K562 (cell line): ENCODE data around the gene RIC8B. TPM values are rescaled to one million over a fixed set of nuclear protein-coding genes. Genes with fewer than 3 reads are reported as not detected.
A peak's percentile ranks its signal among the peaks of the same experiment; 100 is the strongest.

Experiments used
- ATF7 ChIP-seq: fragments of 450-650 bp; IDR thresholded peaks from 2 replicates; pipeline ENCODE4 v1.7.1; 2014; ENCODE audit warnings: mild to moderate bottlenecking, moderate library complexity
- C11orf30 ChIP-seq: fragments of 450-650 bp; IDR thresholded peaks from 2 replicates; pipeline ENCODE4 v1.6.1; 2016; ENCODE audit warnings: low read depth, mild to moderate bottlenecking
- CBFA2T3 ChIP-seq: fragments of 450-650 bp; IDR thresholded peaks from 2 replicates; pipeline ENCODE4 v1.6.1; 2017
- DPF2 ChIP-seq: fragments of 450-650 bp; IDR thresholded peaks from 2 replicates; pipeline ENCODE4 v1.6.1; 2016
- EP300 ChIP-seq: IDR thresholded peaks from 2 replicates; pipeline ENCODE4 v1.6.1; 2012; ENCODE audit warnings: low read length, improper control_type of control experiment
- EP400 ChIP-seq: fragments of 450-650 bp; IDR thresholded peaks from 2 replicates; pipeline ENCODE4 v1.6.1; 2017; ENCODE audit warnings: antibody characterized with exemption, mild to moderate bottlenecking, moderate library complexity
- FOXJ2 ChIP-seq: fragments of 200-800 bp; sonication (Bioruptor generic); IDR thresholded peaks from 2 replicates; pipeline ENCODE4 v1.6.1; 2016; ENCODE audit warnings: missing genetic modification characterization, missing compliant biosample characterization
- GATAD2B ChIP-seq: fragments of 450-650 bp; IDR thresholded peaks from 2 replicates; pipeline ENCODE4 v1.6.1; 2017; ENCODE audit warnings: mild to moderate bottlenecking, borderline replicate concordance
- HMBOX1 ChIP-seq: sonication (generic); IDR thresholded peaks from 2 replicates; pipeline ENCODE4 v1.6.1; 2016
- HNRNPK ChIP-seq: fragments of 200-400 bp; formaldehyde crosslinking; IDR thresholded peaks from one replicate; pipeline ENCODE4 v1.6.1; 2018; ENCODE audit warnings: mild to moderate bottlenecking, low read depth, low read length; ENCODE audit not compliant: poor library complexity, severe bottlenecking
- JUN ChIP-seq, 2 experiments: sonication (generic) in 1 of 2; formaldehyde crosslinking in 1 of 2; IDR thresholded peaks; 2 replicates each; pipeline versions ENCODE4 v1.6.1 to v1.8.0; 2012 to 2022; ENCODE audit warnings: borderline replicate concordance in 2 of 2, mild to moderate bottlenecking in 2 of 2, improper control_type of control experiment in 1 of 2, low read depth in 1 of 2, low read length in 1 of 2, missing genetic modification reagents in 1 of 2
- JUND ChIP-seq, 2 experiments: IDR thresholded peaks; 2 replicates in 1 of 2; 3 replicates in 1 of 2; pipeline ENCODE4 v1.6.1; 2011; ENCODE audit warnings: borderline replicate concordance in 2 of 2, low read depth in 2 of 2, low read length in 2 of 2, improper control_type of control experiment in 1 of 2, missing biosample characterization in 1 of 2, missing genetic modification characterization in 1 of 2, missing genetic modification reagents in 1 of 2
- KDM5B ChIP-seq: fragments of 200-600 bp; sonication (generic); IDR thresholded peaks from 2 replicates; pipeline ENCODE4 v1.6.1; 2012; ENCODE audit warnings: low read depth, mild to moderate bottlenecking, moderate library complexity, low read length, control low read depth, inconsistent platforms; ENCODE audit not compliant: insufficient replicate concordance
- KLF6 ChIP-seq: fragments of 250-450 bp; sonication (Bioruptor Pico); IDR thresholded peaks from 2 replicates; pipeline ENCODE4 v1.4.0; 2020; ENCODE audit warnings: mild to moderate bottlenecking, moderate library complexity, borderline replicate concordance
- L3MBTL2 ChIP-seq: fragments of 450-650 bp; IDR thresholded peaks from 2 replicates; pipeline ENCODE4 v1.6.1; 2016; ENCODE audit warnings: mild to moderate bottlenecking, moderate library complexity
- LCOR ChIP-seq: sonication (generic); formaldehyde crosslinking; IDR thresholded peaks from 2 replicates; pipeline ENCODE4 v1.8.0; 2022; ENCODE audit warnings: mild to moderate bottlenecking, missing genetic modification reagents
- MAFF ChIP-seq: IDR thresholded peaks from 2 replicates; pipeline ENCODE4 v1.6.1; 2012; ENCODE audit warnings: low read length, improper control_type of control experiment
- MAFG ChIP-seq: fragments of 450-650 bp; conservative IDR thresholded peaks from 2 replicates; pipeline ENCODE4 v1.6.1; 2016; ENCODE audit warnings: missing genetic modification characterization, missing compliant biosample characterization
- MEF2A ChIP-seq: IDR thresholded peaks from 2 replicates; pipeline ENCODE4 v1.6.1; 2011; ENCODE audit warnings: low read depth, mild to moderate bottlenecking, low read length, moderate library complexity; ENCODE audit not compliant: control insufficient read depth
- MTA3 ChIP-seq: fragments of 450-650 bp; formaldehyde crosslinking; IDR thresholded peaks from 2 replicates; pipeline ENCODE4 v1.6.1; 2017; ENCODE audit warnings: mild to moderate bottlenecking, borderline replicate concordance
- NR3C1 ChIP-seq: sonication (generic); formaldehyde crosslinking; IDR thresholded peaks from 2 replicates; pipeline ENCODE4 v1.8.1; 2022; ENCODE audit warnings: missing genetic modification reagents
- POLR2A ChIP-seq: fragments of 450-650 bp; conservative IDR thresholded peaks from 2 replicates; pipeline ENCODE4 v1.6.1; 2016
- RBM17 ChIP-seq: fragments of 200-400 bp; formaldehyde crosslinking; IDR thresholded peaks from 2 replicates; pipeline ENCODE4 v1.6.1; 2017; ENCODE audit warnings: low read depth, mild to moderate bottlenecking, low read length, borderline replicate concordance
- SMARCE1 ChIP-seq: fragments of 450-650 bp; IDR thresholded peaks from 2 replicates; pipeline ENCODE4 v1.7.1; 2016; ENCODE audit warnings: mild to moderate bottlenecking
- TEAD4 ChIP-seq, 2 experiments: sonication (generic) in 1 of 2; formaldehyde crosslinking in 1 of 2; IDR thresholded peaks; 2 replicates each; pipeline versions ENCODE4 v1.6.1 to v1.8.0; 2012 to 2022; ENCODE audit warnings: borderline replicate concordance in 1 of 2, inconsistent platforms in 1 of 2, low read length in 1 of 2, mild to moderate bottlenecking in 1 of 2, missing genetic modification reagents in 1 of 2
- TRIM24 ChIP-seq, 2 experiments: fragments of 450-650 bp; IDR thresholded peaks; 2 replicates each; pipeline ENCODE4 v1.6.1; 2016
- ZNF316 ChIP-seq: fragments of 450-650 bp; IDR thresholded peaks from 2 replicates; pipeline ENCODE4 v1.6.1; 2016
- ZNF398 ChIP-seq: fragments of 250-450 bp; sonication (Bioruptor Pico); IDR thresholded peaks from 2 replicates; pipeline ENCODE4 v1.8.0; 2021; ENCODE audit warnings: moderate library complexity, mild to moderate bottlenecking, inconsistent platforms
- polyA plus RNA-seq, 8 experiments: library from polyadenylated mRNA; depleted of rRNA in 4 of 8; stranded (reverse) in 5 of 8; unstranded in 3 of 8; fragments of >200 nt; fragmentation: Nextera tagmentation in 2 of 8; fragmentation: Illumina TruSeq in 1 of 8; extraction: Ambion mirVana in 2 of 8; extraction: Trizol in 1 of 8; gene quantifications; 2 replicates each; pipeline versions ENCODE4 v1.2.1 to v1.2.3, GENCODE V29; 2011 to 2014; ENCODE audit warnings: inconsistent platforms in 1 of 8, missing spikeins in 1 of 8
- total RNA-seq, 7 experiments: library from RNA; depleted of rRNA in 6 of 7; stranded (reverse); fragments of >200 nt in 6 of 7; fragmentation: Illumina TruSeq in 2 of 7; extraction: Trizol in 2 of 7; gene quantifications; 2 replicates each; pipeline versions ENCODE4 v1.2.1 to v1.2.3, GENCODE V29; 2011 to 2021; ENCODE audit warnings: low replicate concordance in 1 of 7

RIC8B gene
- total and polyA plus RNA-seq, 9 of the 15 experiments (the other 6 are each of a cell fraction or from before 2014, with no cell fraction given): 0.92 to 8.1 (median 4.8) TPM

- peak; percentile 94 for TF ChIP-seq ZNF316
- TF ChIP-seq RBM17: no peak
- TF ChIP-seq LCOR (CRISPR knock-in tag): 0 out of 2 replicates have a peak, but pooled peaks have one; percentile 27
- TF ChIP-seq EP300: peak; percentile 31; the same call in 1 of the 2 replicates
- TF ChIP-seq SMARCE1: peak; percentile 69
- TF ChIP-seq KDM5B: no peak
- peak; percentile 82 for TF ChIP-seq DPF2
- peak; percentile 94 for TF ChIP-seq MAFG (tag)
- TF ChIP-seq CBFA2T3: peak; percentile 83
- peak; percentile 54; the same call in 1 of the 2 replicates for TF ChIP-seq GATAD2B
- TF ChIP-seq C11orf30: peak; percentile 91
- no peak for TF ChIP-seq KLF6 (CRISPR knock-in tag)
- TF ChIP-seq JUN (IDR thresholded peaks at IDR 0.05; ENCODE audit: borderline replicate concordance, low read depth, low read length): peak; percentile 88
- TF ChIP-seq JUN (CRISPR knock-in tag; IDR thresholded peaks at IDR 0.05; ENCODE audit: borderline replicate concordance): no peak
- TF ChIP-seq TEAD4 (IDR thresholded peaks at IDR 0.05; ENCODE audit: low read length): peak; percentile 79
- no peak for TF ChIP-seq TEAD4 (CRISPR knock-in tag; IDR thresholded peaks at IDR 0.05; ENCODE audit: borderline replicate concordance)
- peak; percentile 45 to 68; a peak in 2 of 4 replicates for TF ChIP-seq TRIM24 (IDR thresholded peaks at IDR 0.05)
- TF ChIP-seq MAFF: peak; percentile 83
- no peak for TF ChIP-seq HMBOX1
- TF ChIP-seq MTA3: 0 out of 2 replicates have a peak, but pooled peaks have one; percentile 40
- peak; percentile 23; the same call in 1 of the 2 replicates for TF ChIP-seq L3MBTL2
- TF ChIP-seq HNRNPK: no peak
- TF ChIP-seq POLR2A: no peak
- TF ChIP-seq NR3C1 (CRISPR knock-in tag): no peak
- 0 out of 2 replicates have a peak, but pooled peaks have one; percentile 43 for TF ChIP-seq MEF2A
- peak; percentile 93 for TF ChIP-seq JUND (IDR thresholded peaks at IDR 0.05; ENCODE audit: borderline replicate concordance, low read depth, low read length)
- TF ChIP-seq JUND (tag; IDR thresholded peaks at IDR 0.05; ENCODE audit: borderline replicate concordance, low read depth, low read length): peak; percentile 95
- no peak for TF ChIP-seq EP400
- no peak for TF ChIP-seq ZNF398 (CRISPR knock-in tag)
- TF ChIP-seq ATF7: 0 out of 2 replicates have a peak, but pooled peaks have one; percentile 18
- 0 out of 2 replicates have a peak, but pooled peaks have one; percentile 32 for TF ChIP-seq FOXJ2
These were observed 5.6 kb downstream of the RIC8B start (continued) for GRCh38 chr12:106780010-106780631.
